Nucleus accumbens (tissue), 56 donors: ENCODE results near the gene GUSB.

Experiments used
- DNase-seq, 56 donors: peaks; one replicate each; lab custom pipeline; 2025; lab: John Stamatoyannopoulos, UW

The GUSB gene

DNA sequence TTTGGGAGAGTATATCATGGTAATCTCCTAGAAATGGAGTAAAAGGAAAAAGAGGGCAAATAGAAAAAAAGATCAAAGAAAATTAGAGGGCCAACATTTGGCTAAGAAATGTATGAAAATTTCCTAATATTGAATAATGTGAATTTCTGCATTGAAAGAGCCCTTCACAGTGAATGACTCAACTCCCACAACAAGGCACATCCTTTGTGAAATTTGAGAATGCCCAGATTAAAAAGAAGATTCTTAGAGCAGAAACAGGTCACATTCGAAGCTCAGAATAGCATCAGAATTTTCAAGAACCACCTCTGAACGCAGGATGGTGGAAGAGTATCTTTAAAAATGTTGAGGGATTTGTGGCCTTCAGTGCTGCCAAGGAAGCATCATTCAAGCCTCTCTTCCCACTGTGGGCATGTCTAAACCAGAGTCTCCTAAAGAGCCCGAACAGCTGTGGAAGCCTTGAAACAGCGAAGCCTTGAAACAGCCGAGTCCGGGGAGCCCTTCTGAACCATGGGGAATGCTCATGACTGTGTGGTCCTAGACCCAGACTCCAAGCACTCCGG is 43.6 kb downstream of the GUSB start:
- DNase-seq: no peak

GRCh38 chr7:65937296-65937695 is 44.7 kb downstream of the GUSB start:
- DNase-seq: no peak

GRCh38 chr7:65931685-65932084 is 50.3 kb downstream of the GUSB start:
- DNase-seq: no peak

DNA sequence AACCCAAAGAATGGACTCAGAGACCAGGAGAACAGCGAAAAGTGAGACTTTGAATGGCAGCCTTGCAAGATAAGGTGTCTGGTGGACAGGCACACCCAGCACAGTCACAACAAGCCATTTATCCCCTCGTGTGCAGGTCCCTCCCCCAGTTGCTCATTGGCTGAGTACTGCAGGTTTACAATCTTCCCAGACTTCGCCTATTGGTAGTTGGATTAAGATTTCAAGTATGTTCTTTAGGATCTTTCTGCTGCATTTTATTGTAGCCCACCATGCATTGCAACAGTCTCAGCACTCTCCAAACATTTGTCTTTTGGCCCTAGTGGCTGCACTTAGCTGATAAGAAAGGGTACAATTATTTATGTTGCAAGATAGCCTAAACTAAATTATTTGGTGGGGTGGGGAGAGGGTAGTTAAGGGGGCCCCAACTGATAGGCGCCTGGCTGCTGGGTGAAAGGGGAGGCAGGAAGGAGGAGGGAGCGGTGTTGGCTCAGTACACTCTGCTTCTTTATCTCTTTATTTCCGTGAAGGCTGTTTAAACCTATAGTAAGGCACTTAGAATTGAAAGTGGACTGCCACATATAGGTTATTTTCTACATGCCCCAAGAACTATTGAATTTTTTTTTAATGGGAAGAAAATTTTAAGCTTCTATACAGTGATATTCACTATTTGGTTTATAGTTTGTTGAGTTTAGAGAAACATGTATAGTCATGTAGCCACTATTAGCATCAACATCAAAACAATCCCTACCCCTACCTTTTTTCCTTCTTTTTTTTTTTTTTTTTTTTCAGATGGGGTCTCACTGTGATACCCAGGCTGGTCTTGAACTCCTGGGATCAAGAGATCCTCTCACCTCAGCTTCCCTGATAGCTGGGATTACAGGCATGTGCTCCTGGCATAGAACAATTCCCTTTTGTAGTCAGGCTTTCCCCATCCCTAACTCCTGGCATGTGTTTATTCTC is 54.2 kb downstream of the GUSB start:
- DNase-seq: no peak

DNA sequence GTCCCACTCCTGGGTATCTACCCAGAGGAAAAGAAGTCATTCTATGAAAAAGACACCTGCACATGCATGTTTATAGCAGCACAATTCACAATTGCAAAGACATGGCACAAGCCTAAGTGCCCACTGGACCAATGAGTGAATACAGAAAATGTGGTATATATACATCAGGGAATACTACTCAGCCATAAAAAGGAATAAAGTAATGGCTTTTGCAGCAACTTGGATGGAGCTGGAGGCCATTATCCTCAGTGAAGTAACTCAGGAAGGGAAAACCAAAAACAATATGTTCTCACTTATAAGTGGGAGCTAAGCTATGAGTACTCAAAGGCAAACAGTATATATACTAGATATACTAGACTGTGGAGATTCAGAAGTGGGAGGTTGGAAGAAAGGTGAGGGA is 55.4 kb downstream of the GUSB start:
- DNase-seq: no peak

- DNase-seq: no peak
These were observed 57.0 kb downstream of the GUSB start for GRCh38 chr7:65925040-65925439.

DNA sequence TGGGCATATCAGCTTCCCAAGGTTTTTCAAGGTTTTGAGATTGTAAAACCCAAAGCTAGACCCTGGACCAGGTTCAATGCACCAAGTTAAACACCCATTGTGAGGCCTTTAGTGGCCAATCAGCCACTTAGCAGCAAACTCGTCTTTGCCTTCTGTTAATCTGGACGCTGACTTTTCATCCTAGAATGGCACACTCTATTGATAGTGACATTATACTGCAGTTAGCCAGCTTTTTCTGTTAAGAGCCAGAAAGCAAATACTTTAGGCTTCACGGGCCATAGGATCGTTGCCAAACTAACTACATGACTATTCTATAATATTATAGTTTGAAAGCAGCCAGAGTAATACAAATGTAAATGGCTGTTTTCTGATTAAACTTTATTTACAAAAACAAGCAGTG is 57.8 kb downstream of the GUSB start:
- no peak for DNase-seq

- no peak for DNase-seq
These were observed 58.7 kb downstream of the GUSB start for GRCh38 chr7:65923316-65923715.

DNA sequence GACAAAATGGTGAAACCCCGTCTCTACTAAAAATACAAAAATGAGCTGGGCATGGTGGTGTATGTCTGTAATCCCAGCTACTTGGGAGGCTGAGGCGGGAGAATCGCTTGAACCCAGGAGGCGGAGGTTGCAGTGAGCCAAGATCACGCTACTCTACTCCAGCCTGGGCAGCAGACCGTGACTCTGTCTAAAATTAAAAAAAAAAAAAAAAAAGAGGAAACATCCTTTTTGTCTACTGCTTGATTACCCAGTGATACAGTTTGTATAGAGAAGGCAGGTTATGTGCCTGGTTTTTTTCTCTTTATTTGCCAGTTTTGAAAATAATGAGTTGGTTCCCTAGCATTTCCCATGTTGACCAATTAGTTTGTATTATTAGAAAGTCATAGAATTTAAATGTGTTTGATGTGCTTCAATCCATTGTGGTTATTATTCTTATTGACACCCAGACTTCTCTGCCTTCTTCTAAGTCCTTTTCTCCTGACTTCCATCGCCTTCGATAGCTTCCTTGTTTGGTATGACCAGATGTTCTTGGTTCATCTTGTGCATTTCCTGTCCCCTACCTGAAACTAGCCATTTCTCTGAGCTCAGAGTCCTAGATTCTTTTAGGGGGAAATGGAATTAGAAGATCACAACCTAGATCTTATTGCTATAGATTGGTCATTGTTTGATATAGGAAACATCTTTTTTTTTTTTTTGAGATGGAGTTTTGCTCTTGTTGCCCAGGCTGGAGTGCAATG is 65.9 kb downstream of the GUSB start:
- no peak for DNase-seq

- no peak for DNase-seq
These were observed 69.8 kb downstream of the GUSB start for GRCh38 chr7:65912237-65912636.
